A673 (cell line): ENCODE data around the gene FMN2. TPM values are rescaled to one million over a fixed set of nuclear protein-coding genes. Genes with fewer than 3 reads are reported as not detected.

Experiments
- BruUV-seq: library from RNA; stranded (reverse); fragments of 400-500 nt; replicated peaks from 2 replicates; lab custom pipeline; 2021; lab: Mats Ljungman, UMichigan
- CTCF ChIA-PET: fragments of 300-600 bp; sonication (Branson Sonifier 250); formaldehyde crosslinking; loops from one replicate; lab custom pipeline; 2022; ENCODE audit warnings: antibody characterized with exemption; lab: Charles Lee
- POLR2A ChIA-PET: fragments of 300-600 bp; sonication (Branson Sonifier 250); formaldehyde crosslinking; loops from one replicate; lab custom pipeline; 2022; ENCODE audit warnings: antibody characterized with exemption; ENCODE audit not compliant: low non-redundant PET; lab: Charles Lee
- DNase-seq: peaks from one replicate; pipeline ENCODE4 v3.0.0-alpha.2; 2015; ENCODE audit warnings: low spot score
- H3K27ac ChIP-seq: fragments of 200-600 bp; sonication (generic); 2 replicates; pipeline ENCODE4 v1.5.1; 2016; ENCODE audit warnings: mixed run types, low read depth, mild to moderate bottlenecking, mixed read lengths, antibody characterized with exemption, low read length; ENCODE audit not compliant: poor library complexity, severe bottlenecking
- H3K27me3 ChIP-seq: fragments of 200-600 bp; sonication (generic); replicated peaks from 2 replicates; pipeline ENCODE4 v1.6.1; 2017; ENCODE audit warnings: mixed run types, low read depth, mild to moderate bottlenecking, mixed read lengths, antibody characterized with exemption, low read length; ENCODE audit not compliant: insufficient read depth, poor library complexity
- H3K36me3 ChIP-seq: fragments of 200-600 bp; sonication (generic); 2 replicates; pipeline ENCODE4 v1.6.1; 2016; ENCODE audit warnings: mixed run types, mild to moderate bottlenecking, mixed read lengths, antibody characterized with exemption, low read length; ENCODE audit not compliant: insufficient read depth, poor library complexity, severe bottlenecking
- H3K4me1 ChIP-seq: fragments of 200-600 bp; sonication (generic); 2 replicates; pipeline ENCODE4 v1.6.1; 2017; ENCODE audit warnings: mixed run types, mild to moderate bottlenecking, mixed read lengths, antibody characterized with exemption, low read length; ENCODE audit not compliant: insufficient read depth, poor library complexity, severe bottlenecking
- H3K4me3 ChIP-seq: fragments of 200-600 bp; sonication (generic); 2 replicates; pipeline ENCODE4 v1.5.1; 2016; ENCODE audit warnings: low read depth, mixed run types, mild to moderate bottlenecking, mixed read lengths, low read length; ENCODE audit not compliant: poor library complexity, severe bottlenecking
- H3K9me3 ChIP-seq: fragments of 200-600 bp; sonication (generic); 2 replicates; pipeline ENCODE4 v1.6.1; 2016; ENCODE audit warnings: mixed run types, low read depth, mild to moderate bottlenecking, mixed read lengths, antibody characterized with exemption, low read length; ENCODE audit not compliant: poor library complexity, severe bottlenecking
- CTCF ChIP-seq: fragments of 300-800, 200-600 bp; sonication (generic); conservative IDR thresholded peaks from 2 replicates; pipeline ENCODE4 v1.5.1; 2017; ENCODE audit warnings: low read depth, mild to moderate bottlenecking, antibody characterized with exemption, low read length, moderate library complexity, mixed read lengths
- EZH2 ChIP-seq: fragments of 200-600 bp; sonication (generic); IDR thresholded peaks from 2 replicates; pipeline ENCODE4 v1.6.1; 2017; ENCODE audit warnings: borderline replicate concordance, low read depth, mild to moderate bottlenecking, mixed read lengths, antibody characterized with exemption, low read length; ENCODE audit not compliant: poor library complexity, severe bottlenecking
- intact Hi-C: fragments of 100-400 bp; cut with micrococcal nuclease; formaldehyde crosslinking; loops from one replicate; pipeline ENCODE4 v1.10.0; 2022; ENCODE audit not compliant: unreplicated experiment
- total RNA-seq: library from RNA; stranded (reverse); gene quantifications from 2 replicates; pipeline ENCODE4 v1.2.3, GENCODE V29; 2021

The FMN2 gene
- total RNA-seq, 1 experiment from 2014 or later, result not detected

- no TSS peak for BruUV-seq
- intact Hi-C loops, result no loop called here
Measured at GRCh38 chr1:240399381-240399780, 307.7 kb downstream of the FMN2 start.

GRCh38 chr1:240401731-240402130, 310.0 kb downstream of the FMN2 start:
- intact Hi-C loops, result no loop called here
- BruUV-seq, result no TSS peak
- POLR2A ChIA-PET, result no interaction called here
- Histone ChIP-seq H3K27ac (no peak overlapping the region), H3K36me3 (no peaks in the 10 kb centered on the region), H3K4me1 (no peaks in the 10 kb centered on the region), H3K9me3 (no peaks in the 10 kb centered on the region), H3K27me3 (no peaks in the 10 kb centered on the region), H3K4me3 (no peak overlapping the region)
- CTCF ChIA-PET, result no interaction called here
- TF ChIP-seq CTCF (no peak), EZH2 (no peak)
- DNase-seq, result no peak

More at GRCh38 chr1:240399381-240399780, 307.7 kb downstream of the FMN2 start:
- Histone ChIP-seq H3K27ac (no peak overlapping the region), H3K4me3 (no peak overlapping the region), H3K9me3 (no peaks in the 10 kb centered on the region), H3K27me3 (no peaks in the 10 kb centered on the region), H3K4me1 (no peaks in the 10 kb centered on the region), H3K36me3 (no peaks in the 10 kb centered on the region)
- POLR2A ChIA-PET, result no interaction called here
- TF ChIP-seq EZH2 (no peak), CTCF (no peak)
- DNase-seq, result peak; percentile 7
- CTCF ChIA-PET, result no interaction called here

- CTCF ChIA-PET, result no interaction called here
- Histone ChIP-seq H3K9me3 (no peaks in the 10 kb centered on the region), H3K36me3 (no peaks in the 10 kb centered on the region), H3K4me1 (no peaks in the 10 kb centered on the region), H3K27ac (no peak overlapping the region), H3K27me3 (no peaks in the 10 kb centered on the region), H3K4me3 (no peak overlapping the region)
- intact Hi-C loops, result no loop called here
- no TSS peak for BruUV-seq
- TF ChIP-seq CTCF (no peak), EZH2 (no peak)
- DNase-seq, result no peak
- POLR2A ChIA-PET, result no interaction called here
Measured at GRCh38 chr1:240402326-240402725, 310.6 kb downstream of the FMN2 start.
